Measurements from ENCODE around the gene ATAD3A. TPM values are rescaled to one million over a fixed set of nuclear protein-coding genes. Genes with fewer than 3 reads are reported as not detected.

Gene ATAD3A
- total RNA-seq, 3 donors from 2014 or later (not counting 1 experiment from before 2014, with no cell fraction given), result 17.3 to 37.3 (median 22.2) TPM

- Histone ChIP-seq H3K4me3 (ENCODE audit: low read length) (no peak overlapping the region), H3K27me3 (ENCODE audit: control insufficient read depth, insufficient read depth, low read length) (no peaks in the 10 kb centered on the region), H3K27ac (ENCODE audit: low read length) (no peak overlapping the region), H3K9me3 (ENCODE audit: control insufficient read depth, insufficient read depth, low read length) (peaks cover 6% of the 10 kb centered on the region), H3K36me3 (ENCODE audit: control insufficient read depth, insufficient read depth, low read length) (peaks cover 2% of the 10 kb centered on the region), H3K4me1 (ENCODE audit: control insufficient read depth, insufficient read depth, low read length) (peaks cover 5% of the 10 kb centered on the region)
- intact Hi-C loops (cut with micrococcal nuclease), result no loop called here
- WGBS (ENCODE audit: insufficient coverage), result 94% methylated on average over 31 of the region's 31 CpGs
- no peaks in the 10 kb centered on the region for H3K36me3 Mint-ChIP-seq
- H3K4me3 Mint-ChIP-seq, result no peak overlapping the region
- ATAC-seq (no peak), DNase-seq (no peak)
- no peaks in the 10 kb centered on the region for H3K27me3 Mint-ChIP-seq (ENCODE audit: low read depth in 2 of 2)
- H3K9me3 Mint-ChIP-seq, result no peaks in the 10 kb centered on the region
- H3K27ac Mint-ChIP-seq, result no peak overlapping the region
- TF ChIP-seq CTCF (IDR thresholded peaks at IDR 0.05), result no peak
- no peaks in the 10 kb centered on the region for H3K4me1 Mint-ChIP-seq
Observed at GRCh38 chr1:1534401-1535154, 22.6 kb downstream of the ATAD3A start.

- Histone ChIP-seq H3K4me1 (ENCODE audit: control insufficient read depth, insufficient read depth, low read length) (peaks cover 7% of the 10 kb centered on the region), H3K36me3 (ENCODE audit: control insufficient read depth, insufficient read depth, low read length) (no peaks in the 10 kb centered on the region), H3K4me3 (ENCODE audit: low read length) (no peak overlapping the region), H3K9me3 (ENCODE audit: control insufficient read depth, insufficient read depth, low read length) (peaks cover 6% of the 10 kb centered on the region), H3K27me3 (ENCODE audit: control insufficient read depth, insufficient read depth, low read length) (no peaks in the 10 kb centered on the region), H3K27ac (ENCODE audit: low read length) (no peak overlapping the region)
- Mint-ChIP-seq H3K36me3 (no peaks in the 10 kb centered on the region), H3K4me3 (no peak overlapping the region), H3K27ac (no peak overlapping the region), H3K9me3 (no peaks in the 10 kb centered on the region), H3K4me1 (no peaks in the 10 kb centered on the region), H3K27me3 (ENCODE audit: low read depth in 2 of 2) (no peaks in the 10 kb centered on the region)
- intact Hi-C loops (cut with micrococcal nuclease), result no loop called here
- TF ChIP-seq CTCF (IDR thresholded peaks at IDR 0.05), result no peak
- ATAC-seq (no peak), DNase-seq (no peak)
- WGBS (ENCODE audit: insufficient coverage), result 96% methylated on average over 66 of the region's 66 CpGs
Observed at GRCh38 chr1:1535201-1536018, 23.4 kb downstream of the ATAD3A start.

GRCh38 chr1:1536019-1536937 is 24.3 kb downstream of the ATAD3A start:
- H3K4me1 ChIP-seq (ENCODE audit: control insufficient read depth, insufficient read depth, low read length), result peaks cover 12% of the 10 kb centered on the region
- TF ChIP-seq CTCF (IDR thresholded peaks at IDR 0.05), result no peak
- Mint-ChIP-seq H3K27me3 (ENCODE audit: low read depth in 2 of 2) (no peaks in the 10 kb centered on the region), H3K36me3 (no peaks in the 10 kb centered on the region), H3K4me3 (no peak overlapping the region), H3K4me1 (no peaks in the 10 kb centered on the region), H3K9me3 (no peaks in the 10 kb centered on the region), H3K27ac (no peak overlapping the region)
- H3K27me3 ChIP-seq (ENCODE audit: control insufficient read depth, insufficient read depth, low read length), result no peaks in the 10 kb centered on the region
- no peak for DNase-seq
- ATAC-seq, result no peak
- H3K4me3 ChIP-seq (ENCODE audit: low read length), result no peak overlapping the region
- no peak overlapping the region for H3K27ac ChIP-seq (ENCODE audit: low read length)
- intact Hi-C loops (cut with micrococcal nuclease), result no loop called here
- H3K36me3 ChIP-seq (ENCODE audit: control insufficient read depth, insufficient read depth, low read length), result no peaks in the 10 kb centered on the region
- WGBS (ENCODE audit: insufficient coverage), result 91% methylated on average over 48 of the region's 48 CpGs
- peaks cover 3% of the 10 kb centered on the region for H3K9me3 ChIP-seq (ENCODE audit: control insufficient read depth, insufficient read depth, low read length)

Measured in natural killer cell (primary cell).